GM12864 (cell line): ENCODE results near the gene GULP1.

Experiments
- DNase-seq: peaks from one replicate; pipeline ENCODE4 v3.0.0-alpha.2; 2011; ENCODE audit warnings: low read depth
- H3K4me3 ChIP-seq: 2 replicates; pipeline ENCODE4 v1.5.1; 2011; ENCODE audit warnings: mild to moderate bottlenecking, low read depth, low read length, control low read depth
- TF ChIP-seq, protein P1 (sequence below): IDR thresholded peaks from 2 replicates; pipeline ENCODE4 v1.5.1; 2011; ENCODE audit warnings: low read depth, mild to moderate bottlenecking, moderate library complexity, low read length, control low read depth, inconsistent platforms; ENCODE audit errors: missing control alignments

GULP1 gene

DNA sequence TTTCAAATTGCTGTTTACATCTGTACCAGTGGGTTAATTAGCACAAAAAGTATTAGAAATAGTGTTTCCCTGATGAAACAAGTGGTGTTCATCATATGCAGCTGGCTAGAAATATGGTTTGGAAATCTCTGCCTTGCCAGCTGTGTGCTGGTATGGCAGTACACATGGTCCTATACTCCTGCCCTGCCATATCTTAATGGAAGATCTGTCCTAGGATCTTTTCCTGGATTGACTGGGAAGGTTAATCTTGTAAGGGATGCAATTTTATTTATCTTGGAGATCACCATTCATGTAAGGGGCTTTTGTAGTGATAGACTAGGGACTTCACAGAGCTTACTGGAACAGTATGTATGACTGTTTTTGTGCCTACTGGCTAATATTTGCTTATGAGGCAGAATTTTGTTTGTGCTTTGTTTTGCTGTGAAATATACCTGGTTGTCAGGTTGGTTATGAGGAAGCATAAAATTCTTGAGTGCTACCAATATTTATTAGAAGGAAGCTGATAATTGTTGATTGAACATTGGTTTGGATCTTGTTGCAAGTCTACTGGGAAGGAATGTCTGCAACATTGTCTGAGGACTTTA, 73.5 kb downstream of the GULP1 start:
- TF ChIP-seq, protein P1, sequence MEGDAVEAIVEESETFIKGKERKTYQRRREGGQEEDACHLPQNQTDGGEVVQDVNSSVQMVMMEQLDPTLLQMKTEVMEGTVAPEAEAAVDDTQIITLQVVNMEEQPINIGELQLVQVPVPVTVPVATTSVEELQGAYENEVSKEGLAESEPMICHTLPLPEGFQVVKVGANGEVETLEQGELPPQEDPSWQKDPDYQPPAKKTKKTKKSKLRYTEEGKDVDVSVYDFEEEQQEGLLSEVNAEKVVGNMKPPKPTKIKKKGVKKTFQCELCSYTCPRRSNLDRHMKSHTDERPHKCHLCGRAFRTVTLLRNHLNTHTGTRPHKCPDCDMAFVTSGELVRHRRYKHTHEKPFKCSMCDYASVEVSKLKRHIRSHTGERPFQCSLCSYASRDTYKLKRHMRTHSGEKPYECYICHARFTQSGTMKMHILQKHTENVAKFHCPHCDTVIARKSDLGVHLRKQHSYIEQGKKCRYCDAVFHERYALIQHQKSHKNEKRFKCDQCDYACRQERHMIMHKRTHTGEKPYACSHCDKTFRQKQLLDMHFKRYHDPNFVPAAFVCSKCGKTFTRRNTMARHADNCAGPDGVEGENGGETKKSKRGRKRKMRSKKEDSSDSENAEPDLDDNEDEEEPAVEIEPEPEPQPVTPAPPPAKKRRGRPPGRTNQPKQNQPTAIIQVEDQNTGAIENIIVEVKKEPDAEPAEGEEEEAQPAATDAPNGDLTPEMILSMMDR = no peak
- no peak for DNase-seq
- H3K4me3 ChIP-seq = no peak overlapping the region

DNA sequence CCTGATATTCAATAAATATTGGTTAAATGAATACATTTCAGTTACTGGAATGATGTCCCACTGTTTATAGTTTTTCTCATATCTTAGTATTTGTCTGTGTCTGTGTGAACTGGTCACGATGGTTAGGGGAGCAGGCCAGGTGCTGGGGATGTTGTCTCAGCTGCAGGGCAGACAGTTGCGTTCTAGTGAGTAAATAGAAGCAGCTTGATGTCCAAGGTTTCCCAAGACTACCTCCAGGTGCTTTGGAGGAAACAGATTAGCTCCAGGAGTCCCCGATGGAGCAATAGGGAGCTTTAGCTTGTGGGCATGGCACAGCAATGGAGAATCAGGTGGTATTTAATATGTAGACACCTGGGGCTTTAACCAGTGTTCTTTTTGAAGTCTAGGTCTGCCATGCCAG, 75.5 kb downstream of the GULP1 start:
- H3K4me3 ChIP-seq = no peak overlapping the region
- DNase-seq = no peak
- TF ChIP-seq, protein P1 = no peak

DNA sequence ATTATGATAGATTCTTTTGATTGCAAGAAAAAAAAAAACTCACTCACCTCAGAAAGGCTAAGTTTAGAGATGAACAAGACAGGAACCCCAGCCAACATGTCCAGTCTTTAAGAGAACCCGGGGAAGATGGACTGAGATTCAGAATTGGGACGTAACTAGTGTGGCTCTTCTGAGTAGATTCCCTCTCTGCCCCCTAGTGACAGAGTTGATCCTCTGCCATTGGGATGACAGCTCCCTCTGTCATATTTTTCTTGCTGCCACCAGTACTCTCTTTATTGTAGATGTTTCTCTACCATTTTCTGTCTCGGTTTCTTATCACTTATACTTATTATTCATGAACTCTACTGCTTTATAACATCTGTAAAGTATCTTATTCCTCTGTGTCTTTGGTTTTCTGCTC, 77.7 kb downstream of the GULP1 start:
- no peak overlapping the region for H3K4me3 ChIP-seq
- peak; percentile 3 for DNase-seq
- TF ChIP-seq, protein P1 = peak; percentile 79

DNA sequence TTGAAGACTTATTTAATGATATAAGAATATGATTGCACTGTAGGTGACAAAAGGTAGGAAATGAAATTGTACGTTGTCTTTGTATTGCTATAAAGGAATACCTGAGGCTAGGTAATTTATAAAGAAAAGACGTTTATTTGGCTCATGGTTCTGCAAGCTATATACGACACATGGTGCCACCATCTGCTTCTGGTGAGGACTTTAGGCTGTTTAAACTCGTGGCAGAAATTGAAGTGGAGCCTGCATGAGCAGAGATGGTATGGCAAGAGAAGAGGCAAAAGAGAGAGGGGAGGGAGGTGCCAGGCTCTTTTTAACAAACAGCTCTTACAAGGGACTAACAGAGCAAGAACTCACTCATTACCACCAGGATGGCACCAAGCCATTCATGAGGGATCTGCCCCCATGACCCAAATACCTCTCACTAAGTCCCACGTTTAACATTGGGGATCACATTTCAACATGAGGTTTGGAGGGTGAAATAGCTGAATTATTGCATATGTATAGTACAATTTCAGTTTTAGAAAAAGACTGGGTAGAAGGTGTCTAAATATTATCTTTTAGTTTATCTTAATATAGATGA, 86.8 kb downstream of the GULP1 start:
- TF ChIP-seq, protein P1 = no peak
- H3K4me3 ChIP-seq = no peak overlapping the region
- no peak for DNase-seq

DNA sequence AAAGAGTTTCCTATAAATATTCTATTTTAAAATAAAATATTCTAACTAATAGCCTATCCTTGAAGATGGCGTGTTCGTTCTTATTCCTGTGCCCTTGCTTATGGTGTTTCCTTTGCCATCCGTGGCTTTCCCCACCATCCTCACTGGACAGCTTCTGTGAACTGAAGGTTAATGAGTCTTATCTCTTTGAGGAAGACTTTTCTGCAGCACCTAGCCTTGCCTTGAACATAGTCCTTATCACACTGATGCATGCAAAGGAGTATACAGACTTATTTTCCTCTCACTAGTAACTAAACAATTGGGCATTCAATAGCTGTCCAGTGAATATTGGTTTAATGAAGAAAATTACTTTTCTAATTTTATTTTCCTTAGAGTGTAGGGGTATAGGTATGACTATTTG, 88.1 kb downstream of the GULP1 start:
- H3K4me3 ChIP-seq = no peak overlapping the region
- TF ChIP-seq, protein P1 = no peak
- DNase-seq = no peak

DNA sequence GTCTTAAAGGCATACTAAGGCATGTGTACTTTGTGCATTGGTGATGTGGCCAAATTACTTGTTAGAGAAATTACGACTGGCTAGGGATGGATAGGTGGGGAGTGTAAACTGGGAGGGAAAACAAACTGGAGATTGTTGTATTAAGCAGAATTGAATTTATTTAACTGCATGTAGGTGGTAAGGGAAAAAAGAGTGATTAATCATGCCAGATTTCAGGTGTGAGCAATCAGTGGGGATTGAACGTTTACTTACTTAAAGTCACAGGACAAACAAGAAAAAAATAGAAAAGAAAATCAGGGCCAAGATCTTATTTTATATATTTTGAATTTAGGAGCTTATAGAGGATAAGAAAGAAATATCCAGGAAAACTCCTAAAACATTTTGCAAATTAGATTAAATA, 88.6 kb downstream of the GULP1 start:
- TF ChIP-seq, protein P1 = no peak
- no peak overlapping the region for H3K4me3 ChIP-seq

DNA sequence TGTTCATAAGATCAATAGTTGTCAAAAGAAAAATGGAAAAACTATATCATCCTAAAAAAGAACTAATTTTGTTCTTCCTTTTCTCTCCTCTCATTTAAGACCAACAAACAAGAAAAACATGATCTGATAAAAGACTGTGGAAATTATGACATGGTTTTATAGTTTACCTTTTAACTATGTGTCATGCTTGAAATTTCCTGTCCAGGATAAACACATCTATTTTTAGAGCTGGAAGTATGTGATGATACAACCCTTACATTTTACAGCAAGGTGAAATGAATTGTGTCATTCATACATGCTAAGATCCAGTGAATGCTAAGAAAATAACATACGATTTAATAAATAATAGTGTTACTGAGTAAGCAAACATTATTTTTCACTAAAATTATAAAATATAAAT, 89.9 kb downstream of the GULP1 start:
- H3K4me3 ChIP-seq = no peak overlapping the region
- TF ChIP-seq, protein P1 = no peak
- no peak for DNase-seq

More for the DNA sequence above, 88.6 kb downstream of the GULP1 start:
- DNase-seq = no peak
